GM21367 (cell line): Measurements from ENCODE around the gene NCF4.
A peak's percentile ranks its signal among the peaks of the same experiment; 100 is the strongest.

ENCODE experiments used
- ATAC-seq: cut with Tn5 transposase; IDR thresholded peaks from one replicate; pipeline ENCODE4 v1.9.1; 2021; ENCODE audit not compliant: unreplicated experiment

Gene NCF4

DNA sequence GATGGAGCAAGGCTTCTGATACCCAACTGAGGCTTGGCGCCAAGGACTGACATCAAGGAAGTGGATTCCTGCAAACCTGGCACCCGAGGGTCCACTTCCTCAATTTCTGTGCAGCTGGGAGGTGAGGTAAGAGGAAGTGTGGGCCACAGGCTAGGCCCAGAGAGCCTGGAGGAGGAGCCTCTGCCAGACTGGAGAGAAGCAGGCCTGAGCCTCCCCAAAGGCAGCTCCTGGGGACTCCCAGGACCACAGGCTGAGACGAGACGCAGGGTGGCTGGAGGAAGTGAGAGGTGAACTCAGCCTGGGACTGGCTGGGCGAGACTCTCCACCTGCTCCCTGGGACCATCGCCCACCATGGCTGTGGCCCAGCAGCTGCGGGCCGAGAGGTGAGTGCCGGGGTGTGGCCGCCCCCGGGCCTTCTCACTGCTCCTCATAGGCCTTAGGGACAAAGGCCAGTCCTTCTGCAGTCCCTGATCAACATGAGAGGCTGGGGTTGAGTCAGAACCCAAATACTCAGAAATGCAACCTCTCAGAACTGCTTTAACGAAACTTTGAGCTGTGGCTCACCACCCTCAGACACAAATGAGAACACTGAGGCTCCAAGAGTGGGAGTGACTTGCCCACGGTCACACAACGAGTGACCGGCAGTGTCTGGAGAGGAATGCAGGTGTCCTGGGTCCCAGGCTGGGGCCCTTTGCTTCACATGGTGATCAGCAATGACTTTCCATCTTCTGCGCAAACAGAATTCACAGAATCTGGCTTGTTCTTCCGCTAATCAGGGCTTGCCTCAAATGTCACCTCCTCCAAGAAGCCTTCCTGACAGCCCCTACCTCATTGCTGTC is at the start of gene NCF4:
Gene NCF4, plus strand, starts transcription at position 186 of the 839 bp plus-strand sequence. Its CDS starts 166 bp downstream, at position 352.
- peak; percentile 48 for ATAC-seq

DNA sequence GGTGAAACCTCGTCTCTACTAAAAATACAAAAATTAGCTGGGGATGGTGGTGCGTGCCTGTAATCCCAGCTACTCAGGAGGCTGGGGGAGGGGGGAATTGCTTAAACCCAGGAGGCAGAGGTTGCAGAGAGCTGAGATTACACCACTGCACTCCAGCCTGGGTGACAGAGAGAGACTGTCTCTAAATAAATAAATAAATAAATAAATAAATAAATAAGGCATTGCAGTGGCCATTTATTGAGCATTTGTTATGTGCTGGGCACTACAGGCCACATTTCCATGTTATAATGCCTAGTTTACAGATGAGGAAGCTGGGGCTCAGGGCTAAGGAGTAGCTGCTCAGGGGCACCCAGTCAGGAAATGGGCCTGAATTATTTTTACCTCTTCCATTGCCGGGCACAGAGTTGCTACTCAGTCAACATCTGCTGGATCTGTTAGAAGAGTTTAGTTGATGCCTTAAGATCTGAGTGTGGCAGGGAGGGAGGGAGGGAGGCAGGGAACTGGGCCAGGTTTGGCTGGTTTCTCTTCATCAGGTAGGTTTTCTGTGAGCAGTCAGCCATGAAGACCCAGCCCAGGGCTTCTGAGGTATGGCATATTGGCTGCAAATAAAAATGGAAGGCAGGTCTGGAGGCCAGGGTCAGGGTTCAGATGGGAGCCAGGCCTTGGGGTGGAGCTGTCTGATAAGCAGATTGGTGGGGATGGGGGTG is 49.6 kb upstream of the NCF4 start:
- ATAC-seq = no peak

DNA sequence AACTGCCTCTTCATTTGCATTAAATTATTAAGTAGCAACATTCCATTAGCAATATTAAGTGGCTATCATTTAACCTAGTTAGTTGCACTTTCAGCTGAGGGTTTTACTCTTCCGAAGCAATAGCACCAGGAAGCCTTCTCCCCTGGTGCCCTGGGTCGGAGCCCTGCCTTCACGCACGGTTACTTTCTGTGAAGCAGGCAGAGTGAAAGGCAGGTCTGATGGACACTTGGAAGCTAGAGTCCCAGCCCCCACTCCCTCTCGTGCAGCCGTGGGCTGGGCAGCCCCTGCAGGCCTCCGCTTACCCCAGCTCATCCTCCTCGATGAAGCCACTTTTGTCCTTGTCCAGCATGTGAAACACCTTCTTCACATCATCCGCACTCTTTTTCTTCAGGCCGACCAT is 46.0 kb upstream of the NCF4 start:
- ATAC-seq = no peak

DNA sequence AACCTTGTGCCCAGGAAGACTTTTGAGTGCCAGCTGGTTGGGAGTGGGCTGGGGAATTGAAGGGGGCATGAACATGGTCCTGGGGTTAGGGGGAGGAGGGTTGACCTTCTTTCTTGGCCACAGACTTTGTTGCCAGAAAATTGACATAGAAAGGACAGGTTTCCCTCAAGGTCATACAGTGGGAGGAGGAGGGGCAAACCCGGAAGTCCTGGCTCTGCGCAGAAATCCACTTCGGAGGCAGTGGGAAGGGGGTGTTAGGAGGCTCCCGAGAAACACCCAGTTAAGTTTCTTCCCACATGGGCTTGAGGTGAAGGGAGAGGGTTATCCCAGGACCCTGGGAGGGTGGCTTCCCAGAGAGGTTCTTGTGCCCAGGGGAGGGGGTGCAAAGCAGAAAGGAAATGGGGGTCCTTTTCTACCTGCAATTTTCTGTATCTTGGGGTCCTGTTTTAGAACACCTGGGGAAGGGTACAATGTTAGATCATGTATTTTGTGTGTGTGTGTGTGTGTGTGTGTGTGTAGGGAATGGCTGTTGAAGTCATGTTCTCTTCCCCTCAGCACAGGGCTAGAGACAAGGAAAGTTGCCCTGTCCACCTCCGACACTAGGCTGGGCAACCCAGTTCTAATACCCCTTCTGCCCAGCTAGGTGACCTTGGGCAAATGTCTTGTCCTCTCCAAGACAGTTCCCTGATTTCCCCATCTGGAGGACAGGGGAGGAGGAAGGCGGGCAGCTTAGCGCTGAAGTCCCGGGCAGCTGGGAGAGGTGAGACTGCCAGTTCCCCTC is 45.1 kb upstream of the NCF4 start:
- ATAC-seq = no peak

DNA sequence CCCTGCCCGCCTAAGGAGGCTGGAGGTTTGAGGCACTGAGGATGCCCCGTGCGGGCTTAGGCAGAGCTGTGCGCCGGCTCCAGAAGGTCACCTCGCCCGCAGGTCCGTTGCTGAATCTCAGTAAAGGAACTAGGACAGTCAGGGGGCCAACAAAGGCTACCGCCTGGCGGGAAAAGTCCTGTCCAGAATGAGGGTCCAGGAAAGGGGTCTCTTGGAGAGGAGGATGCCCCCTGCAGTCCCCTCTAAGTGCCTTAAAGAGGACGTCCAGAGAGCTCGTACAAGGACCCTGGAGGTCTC is 44.5 kb upstream of the NCF4 start:
- no peak for ATAC-seq

DNA sequence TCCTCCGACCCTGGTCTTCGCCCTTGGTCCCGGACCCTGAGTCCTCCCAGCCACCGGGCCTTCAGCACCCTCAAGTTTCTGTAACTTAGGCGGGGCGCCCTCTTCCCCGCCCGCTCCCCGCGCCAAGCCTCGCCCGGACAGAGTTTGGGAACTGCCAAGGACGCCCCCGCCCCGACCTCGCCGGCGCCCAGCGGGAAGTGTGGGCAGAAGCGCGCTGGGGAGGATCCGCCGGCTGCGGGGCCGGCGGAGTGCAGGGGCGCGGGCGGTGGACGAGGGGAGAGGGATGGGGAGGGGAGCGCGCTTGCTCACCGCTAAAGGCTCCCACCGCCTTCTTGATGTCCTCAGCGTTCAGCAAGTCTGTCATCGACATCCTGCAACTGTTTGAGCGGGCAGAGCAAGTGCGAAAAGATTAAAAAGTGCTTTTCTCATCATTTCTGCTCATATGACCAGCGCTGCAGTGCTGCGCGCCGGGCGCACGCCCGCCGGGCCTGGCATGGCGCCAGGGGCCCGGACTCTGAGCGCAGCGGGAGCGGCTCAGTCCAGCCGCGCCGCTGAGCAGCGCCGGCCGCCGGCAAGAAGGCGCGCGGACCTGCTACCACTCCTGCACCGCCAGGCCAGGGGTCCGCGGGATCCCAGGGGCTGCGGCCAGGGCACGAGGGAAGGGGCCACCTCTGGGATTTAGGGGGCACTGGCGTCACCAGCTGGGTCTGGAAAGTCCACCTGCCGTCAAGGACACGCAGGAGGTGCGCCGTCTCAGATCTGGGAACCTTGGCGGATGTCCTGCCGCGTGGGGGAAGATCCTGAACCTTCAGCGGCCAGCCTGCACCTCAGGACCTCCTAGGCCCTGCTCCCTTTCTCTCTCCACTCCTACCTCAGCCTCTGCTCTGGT is 43.9 kb upstream of the NCF4 start, which contains the start of gene PVALB:
Gene PVALB, minus strand, starts transcription at position 400 of the 889 bp plus-strand sequence. Its CDS starts 30 bp downstream, at position 370.
- no peak for ATAC-seq

DNA sequence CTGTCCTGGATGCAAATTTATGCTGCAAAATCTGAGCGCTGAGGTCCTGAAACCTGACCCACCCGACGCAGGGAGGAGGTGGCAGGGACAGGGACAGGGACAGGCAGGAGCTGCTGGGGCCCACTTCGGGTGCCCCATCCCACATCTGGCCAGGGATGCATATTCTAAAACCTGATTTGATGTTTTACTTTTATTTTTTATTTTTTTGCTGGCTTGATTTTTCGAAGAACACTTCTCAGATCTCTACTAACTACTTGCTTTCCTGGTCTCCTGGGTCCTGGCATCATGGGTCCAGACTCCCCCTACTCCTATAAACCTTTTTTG is 43.3 kb upstream of the NCF4 start:
- no peak for ATAC-seq

DNA sequence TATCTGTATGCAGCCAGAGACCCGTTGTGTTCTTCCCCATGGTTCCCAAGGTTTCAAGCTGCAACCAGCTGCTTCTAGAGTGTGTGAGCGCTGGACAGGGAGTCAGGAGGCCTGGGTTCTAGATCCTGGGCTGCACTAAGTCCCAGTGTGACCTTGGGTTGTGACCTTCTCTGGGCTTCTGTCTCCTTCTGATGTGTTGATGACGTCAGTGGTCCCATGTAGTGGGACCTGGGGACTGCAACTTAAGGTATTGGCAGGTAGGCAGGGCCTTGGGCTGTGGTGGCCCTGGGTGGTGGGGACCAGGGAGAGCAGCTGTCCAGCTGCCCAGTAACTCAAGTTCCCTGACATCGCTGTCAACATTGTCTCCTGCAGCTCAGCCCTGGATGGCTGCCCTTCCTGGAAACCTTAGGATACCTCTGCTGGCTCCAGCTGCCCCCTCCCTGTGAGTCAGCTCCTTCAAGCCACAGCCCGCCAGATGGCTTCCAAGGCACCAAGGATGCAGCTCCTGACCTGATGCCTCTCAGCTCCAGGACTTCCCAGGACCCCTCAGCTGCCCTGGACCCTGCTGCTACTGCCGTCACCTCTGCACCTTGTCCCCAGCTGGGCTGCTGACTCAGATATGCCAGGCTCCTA is 42.7 kb upstream of the NCF4 start:
- ATAC-seq = no peak

DNA sequence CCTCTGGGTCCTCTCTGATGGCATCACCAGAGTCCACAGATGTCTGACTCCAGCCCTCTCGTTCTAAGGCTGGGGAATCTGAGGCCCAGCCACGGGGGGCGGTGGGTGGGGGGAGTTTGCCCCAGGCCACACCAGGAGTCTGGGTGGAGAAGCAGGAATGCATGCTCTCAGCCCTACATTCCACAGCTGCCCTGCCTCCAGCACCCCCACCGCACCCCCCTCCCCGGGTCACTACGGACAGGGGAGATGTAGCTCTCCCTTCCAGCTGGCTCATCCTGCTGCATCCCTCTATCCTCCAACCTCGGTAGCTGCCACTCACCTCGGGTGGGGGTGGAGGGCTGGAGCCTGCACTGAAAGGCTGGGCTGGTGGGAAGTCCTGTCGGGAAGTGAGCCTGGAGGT is 41.7 kb upstream of the NCF4 start:
- no peak for ATAC-seq

DNA sequence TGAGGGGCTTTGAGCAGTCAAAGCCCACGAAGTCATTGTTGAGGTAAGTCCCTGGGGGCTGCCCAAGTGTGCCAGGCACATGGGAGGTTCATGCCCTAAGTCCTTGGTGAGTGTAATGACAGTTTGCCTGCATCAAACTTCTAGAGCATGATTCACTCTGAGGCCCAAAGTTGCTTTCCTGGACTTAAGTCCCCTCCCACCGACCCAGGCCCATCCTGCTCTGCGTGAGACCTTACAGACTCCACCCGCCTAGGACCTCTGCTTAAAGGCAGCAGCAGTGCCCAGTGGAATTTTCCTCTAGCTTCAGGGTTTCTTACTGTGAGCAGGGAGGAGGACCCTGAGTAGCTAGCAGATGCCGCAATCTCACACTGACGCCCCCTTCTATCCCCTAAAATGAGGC is 38.2 kb upstream of the NCF4 start:
- ATAC-seq = no peak

DNA sequence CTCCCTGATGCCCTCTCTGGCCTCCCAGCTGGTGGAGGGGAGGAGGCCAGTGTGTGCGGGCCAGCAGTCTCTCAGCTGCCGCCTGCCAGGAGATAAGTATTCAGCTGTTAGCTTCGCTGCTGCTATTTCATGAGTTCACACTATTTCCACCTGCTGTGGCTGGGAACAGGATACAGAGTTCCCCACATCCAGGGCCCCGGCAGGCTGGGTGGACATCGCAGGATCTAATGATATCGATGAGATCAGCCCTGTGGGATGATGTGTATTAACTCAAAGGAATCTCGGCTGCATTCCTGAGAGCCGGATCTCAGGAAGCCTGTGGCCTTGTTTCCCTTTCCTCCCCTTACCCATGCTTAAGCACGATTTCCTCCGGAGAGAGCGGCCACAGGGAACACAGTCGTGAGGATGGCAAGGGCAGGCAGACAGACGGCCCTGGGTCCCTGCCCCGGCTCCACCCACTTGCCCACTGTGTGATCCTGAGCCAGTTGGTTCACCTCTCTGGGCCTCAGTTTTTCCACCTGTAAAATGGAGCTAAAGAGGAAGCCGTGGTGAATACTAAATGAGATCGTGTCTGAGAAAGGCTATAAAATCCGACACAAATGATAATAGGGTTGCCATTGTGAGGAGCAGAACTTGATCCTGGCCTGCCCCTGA is 37.5 kb upstream of the NCF4 start:
- no peak for ATAC-seq

DNA sequence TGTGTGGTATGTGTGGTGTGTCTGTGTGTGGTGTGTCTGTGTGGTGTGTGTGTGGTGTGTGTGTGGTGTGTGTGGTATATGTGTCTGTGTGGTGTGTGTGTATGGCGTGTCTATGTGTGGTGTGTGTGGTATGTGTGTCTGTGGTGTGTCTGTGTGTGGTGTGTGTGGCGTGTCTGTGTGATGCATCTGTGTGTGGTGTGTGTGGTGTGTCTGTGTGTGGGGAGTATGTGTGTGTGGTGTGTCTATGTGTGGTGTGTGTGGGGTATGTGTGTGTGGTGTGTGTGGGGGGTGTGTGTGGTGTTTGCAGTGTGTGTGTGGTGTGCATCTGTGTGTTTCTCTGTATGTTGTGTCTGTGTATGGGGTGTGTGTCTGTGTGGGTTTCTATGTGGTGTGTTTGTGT is 36.2 kb upstream of the NCF4 start:
- ATAC-seq = no peak

DNA sequence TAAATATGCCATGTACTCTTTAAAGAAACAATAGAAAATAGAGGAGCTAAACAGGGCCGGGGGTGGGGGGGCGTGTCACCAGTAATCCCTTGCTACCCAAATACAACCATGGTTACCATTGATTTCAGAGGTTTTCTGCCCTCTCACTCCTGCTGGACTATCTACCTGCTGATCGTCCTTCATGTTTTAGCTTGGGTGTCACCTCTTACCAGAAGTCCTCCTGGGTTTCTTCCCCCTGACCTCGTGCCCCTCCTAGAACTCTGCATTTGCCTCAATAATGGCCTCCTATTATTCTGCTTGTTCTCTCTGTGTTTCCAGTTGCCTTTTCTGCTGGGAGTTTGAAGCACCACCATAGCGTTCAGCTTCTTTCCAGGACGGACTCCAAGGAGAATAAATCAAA is 34.5 kb upstream of the NCF4 start:
- ATAC-seq = no peak

DNA sequence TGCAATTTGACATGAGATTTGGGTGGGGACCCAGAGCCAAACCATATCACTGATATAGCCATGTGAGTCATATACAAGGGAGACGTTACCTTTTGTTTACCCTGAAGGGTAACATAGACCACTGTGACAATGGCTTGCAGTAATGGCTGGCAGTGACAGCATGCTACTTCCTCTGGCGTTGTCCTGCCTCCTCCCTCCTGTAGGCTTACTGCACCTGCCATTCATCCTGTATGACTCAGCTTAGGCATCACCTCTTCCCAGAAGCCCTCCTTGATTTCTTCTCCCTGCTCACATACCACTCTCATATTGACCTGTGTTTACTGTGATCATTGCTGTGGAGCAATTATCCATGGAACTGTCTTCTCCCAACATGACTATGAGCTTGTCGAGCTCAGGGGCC is 32.0 kb upstream of the NCF4 start:
- ATAC-seq = no peak

DNA sequence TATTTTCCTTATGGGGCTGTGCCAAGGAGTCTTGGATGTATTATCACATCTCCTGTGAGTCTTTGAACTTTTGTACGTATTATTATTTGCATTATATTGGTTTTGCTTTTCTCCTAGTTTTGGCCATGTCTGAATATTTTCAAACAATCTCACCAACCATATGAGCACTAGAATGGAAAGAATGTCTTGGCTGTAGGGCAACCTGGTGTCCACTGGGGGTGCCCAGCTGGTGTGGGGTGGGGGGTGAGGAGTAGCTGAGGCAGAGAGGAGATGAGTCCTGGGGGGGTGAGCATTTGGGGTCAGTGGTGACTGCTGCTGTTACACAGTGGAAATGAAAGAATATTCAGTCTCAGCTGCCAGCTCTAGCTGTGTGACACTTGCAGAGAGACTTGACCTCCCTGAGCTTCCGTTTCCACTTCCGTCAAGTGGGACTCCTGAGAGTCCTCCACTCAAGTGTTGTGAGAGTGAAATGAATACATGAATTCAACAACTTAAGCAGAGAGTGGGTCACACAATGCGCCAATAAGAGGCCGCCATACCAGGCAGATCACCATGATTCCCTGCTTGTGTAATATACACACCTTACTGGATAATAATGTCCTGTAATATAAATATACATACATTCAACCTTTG is 31.3 kb upstream of the NCF4 start:
- ATAC-seq = no peak

DNA sequence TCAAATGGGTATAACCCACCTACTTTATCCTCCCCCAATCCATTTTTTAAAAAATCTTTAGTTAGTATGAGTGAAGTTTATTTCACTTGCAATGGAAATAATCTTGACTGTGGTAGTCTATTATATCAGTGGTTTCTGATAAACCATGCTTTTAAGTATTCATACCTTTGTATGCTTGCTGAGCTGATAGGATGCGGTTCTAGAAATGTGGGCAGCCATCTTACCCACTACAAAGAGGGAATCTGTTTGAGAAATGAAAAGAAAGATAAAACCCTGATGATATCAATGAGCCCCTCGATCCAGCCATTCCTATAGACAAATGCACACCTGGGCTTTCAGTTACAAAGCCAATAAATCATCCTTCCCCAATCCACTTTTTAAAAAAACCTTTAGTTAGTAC is 30.2 kb upstream of the NCF4 start:
- ATAC-seq = no peak

DNA sequence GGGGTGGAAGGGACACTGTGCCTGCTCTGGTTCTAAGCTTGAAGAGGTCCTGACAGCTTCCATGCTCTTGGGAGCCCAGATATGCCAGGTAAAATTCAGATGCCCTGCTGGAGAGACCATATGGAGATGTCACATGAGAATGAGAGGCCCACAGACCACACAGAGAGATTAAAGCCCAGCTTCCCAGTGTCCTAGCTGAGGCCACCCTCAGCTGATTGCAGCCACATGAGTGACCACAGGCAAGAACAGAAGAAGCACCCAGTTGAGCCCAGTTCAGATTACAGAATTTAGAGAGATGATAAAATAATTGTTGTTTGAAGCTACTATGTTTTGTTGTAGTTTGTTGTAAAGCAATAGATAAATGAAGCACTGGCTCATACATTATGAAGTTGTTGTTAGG is 29.6 kb upstream of the NCF4 start:
- no peak for ATAC-seq

DNA sequence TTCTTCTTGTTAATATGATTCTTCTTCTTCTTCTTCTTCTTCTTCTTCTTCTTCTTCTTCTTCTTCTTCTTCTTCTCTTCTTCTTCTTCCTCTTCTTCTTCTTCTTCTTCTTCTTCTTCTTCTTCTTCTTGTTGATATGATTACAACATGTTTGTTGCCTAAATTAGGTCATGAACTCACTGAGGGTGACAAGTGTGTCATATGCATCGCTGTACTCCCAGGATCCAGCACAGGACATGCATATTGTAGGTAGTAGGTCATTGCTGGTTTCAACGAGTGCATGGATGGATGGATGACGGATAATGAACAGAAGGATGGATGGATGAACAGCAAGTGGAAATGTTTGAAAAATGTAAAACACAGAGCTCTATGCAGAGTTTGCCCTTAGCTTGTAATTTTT is 29.1 kb upstream of the NCF4 start:
- no peak for ATAC-seq

DNA sequence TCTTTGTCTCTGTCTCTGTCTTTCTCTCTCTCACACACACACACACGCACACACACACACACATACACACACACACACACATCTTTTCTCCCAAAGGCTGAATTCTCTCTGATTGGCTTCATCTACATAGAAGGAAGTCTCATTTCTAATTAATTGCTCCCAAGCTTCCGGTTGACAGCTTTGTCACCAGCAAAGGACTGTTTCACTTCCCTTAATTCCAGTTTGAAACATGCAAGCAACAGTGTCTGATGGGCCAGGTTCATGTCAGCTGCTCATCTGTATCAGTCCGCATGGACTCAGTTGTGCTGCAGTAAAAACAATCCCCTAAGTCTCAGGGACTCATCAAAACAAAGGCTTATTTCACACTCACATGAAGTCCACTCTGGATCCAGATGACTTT is 27.7 kb upstream of the NCF4 start:
- no peak for ATAC-seq

DNA sequence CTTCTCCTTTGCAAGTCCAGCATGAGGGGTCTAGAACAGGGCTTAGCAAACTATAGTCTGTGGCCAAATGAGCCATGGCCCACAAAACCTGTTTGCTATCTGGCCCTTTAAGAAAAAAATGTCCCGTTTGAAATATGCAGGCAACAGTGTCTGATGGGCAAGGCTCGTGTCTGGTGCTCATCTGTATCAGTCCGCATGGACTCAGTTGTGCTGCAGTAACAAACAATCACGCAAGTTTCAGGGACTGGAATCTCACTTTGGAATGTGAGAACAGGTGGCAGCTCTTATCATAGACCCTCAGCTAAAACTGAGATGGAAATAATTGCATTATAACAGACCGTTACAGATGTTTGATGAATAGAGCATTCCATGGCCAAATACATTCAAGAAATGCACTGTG is 24.9 kb upstream of the NCF4 start:
- no peak for ATAC-seq
